IMR-90 (cell line): ENCODE measurements around the gene FAT1. TPM values are rescaled to one million over a fixed set of nuclear protein-coding genes. Genes with fewer than 3 reads are reported as not detected.

Experiments used
- ATAC-seq: fragments of 200-7000 bp; cut with Tn5 transposase; 2 replicates; pipeline ENCODE4 v1.9.1; 2020; ENCODE audit warnings: low read depth, mild to moderate bottlenecking, moderate library complexity
- BruUV-seq: library from RNA; stranded (reverse); fragments of 400-500 nt; replicated peaks from 2 replicates; lab custom pipeline; 2021; lab: Mats Ljungman, UMichigan
- CTCF ChIA-PET: fragments of 300-600 bp; formaldehyde crosslinking; extraction: SDS; loops from one replicate; lab custom pipeline; 2021; ENCODE audit warnings: antibody characterized with exemption; lab: Yijun Ruan, JAX
- POLR2A ChIA-PET: fragments of 300-600 bp; sonication (Branson Sonifier 250); formaldehyde crosslinking; loops from one replicate; lab custom pipeline; 2022; ENCODE audit warnings: antibody characterized with exemption; ENCODE audit not compliant: unreplicated experiment; lab: Charles Lee
- DNase-seq: peaks from one replicate; pipeline ENCODE4 v3.0.0; 2013
- H2AFZ ChIP-seq: replicated peaks from 2 replicates; pipeline ENCODE3; 2013; ENCODE audit warnings: low read length, mild to moderate bottlenecking; ENCODE audit not compliant: poor library complexity
- H2AK5ac ChIP-seq: 2 replicates; pipeline ENCODE4 v1.6.1; 2013; ENCODE audit warnings: low read depth, low read length, inconsistent platforms
- H2AK9ac ChIP-seq: replicated peaks from 2 replicates; pipeline ENCODE3; 2013; ENCODE audit warnings: mild to moderate bottlenecking, low read depth, low read length, moderate library complexity; ENCODE audit not compliant: poor library complexity
- H2BK120ac ChIP-seq: 2 replicates; pipeline ENCODE4 v1.6.1; 2013; ENCODE audit warnings: low read depth, low read length, inconsistent platforms
- H2BK15ac ChIP-seq: 3 replicates; pipeline ENCODE4 v1.6.1; 2013; ENCODE audit warnings: low read depth, low read length, inconsistent platforms
- H2BK20ac ChIP-seq: 2 replicates; pipeline ENCODE4 v1.6.1; 2013; ENCODE audit warnings: low read depth, mild to moderate bottlenecking, inconsistent platforms, low read length, moderate library complexity
- H2BK5ac ChIP-seq: 2 replicates; pipeline ENCODE4 v1.6.1; 2013; ENCODE audit warnings: mild to moderate bottlenecking, low read depth, low read length, inconsistent platforms; ENCODE audit not compliant: poor library complexity, severe bottlenecking
- H3K14ac ChIP-seq: replicated peaks from 2 replicates; pipeline ENCODE4 v1.6.1; 2013; ENCODE audit warnings: low read depth, low read length, inconsistent platforms
- H3K18ac ChIP-seq: 2 replicates; pipeline ENCODE4 v1.6.1; 2013; ENCODE audit warnings: low read depth, low read length, control low read depth
- H3K23ac ChIP-seq: 2 replicates; pipeline ENCODE4 v1.6.1; 2013; ENCODE audit warnings: low read depth, low read length, inconsistent platforms
- H3K27ac ChIP-seq: 2 replicates; pipeline ENCODE4 v1.5.1; 2013; ENCODE audit warnings: mild to moderate bottlenecking, control low read depth, low read length; ENCODE audit not compliant: insufficient read depth
- H3K27me3 ChIP-seq: 2 replicates; pipeline ENCODE4 v1.6.1; 2013; ENCODE audit warnings: low read length; ENCODE audit not compliant: control insufficient read depth, insufficient read depth
- H3K36me3 ChIP-seq: 2 replicates; pipeline ENCODE4 v1.6.1; 2013; ENCODE audit warnings: low read length, mixed read lengths; ENCODE audit not compliant: control insufficient read depth, insufficient read depth
- H3K4ac ChIP-seq: 2 replicates; pipeline ENCODE4 v1.6.1; 2013; ENCODE audit warnings: low read depth, low read length, inconsistent platforms
- H3K4me1 ChIP-seq: 2 replicates; pipeline ENCODE4 v1.6.1; 2013; ENCODE audit warnings: low read length, mixed read lengths; ENCODE audit not compliant: control insufficient read depth, insufficient read depth
- H3K4me2 ChIP-seq: 2 replicates; pipeline ENCODE4 v1.6.1; 2013; ENCODE audit warnings: low read depth, mild to moderate bottlenecking, control low read depth, low read length, moderate library complexity
- H3K4me3 ChIP-seq: 2 replicates; pipeline ENCODE4 v1.5.1; 2013; ENCODE audit warnings: low read depth, mild to moderate bottlenecking, control low read depth, low read length, moderate library complexity; ENCODE audit not compliant: insufficient read depth
- H3K56ac ChIP-seq: 2 replicates; pipeline ENCODE4 v1.6.1; 2013; ENCODE audit warnings: low read length, inconsistent platforms; ENCODE audit not compliant: insufficient read depth; ENCODE audit errors: extremely low read depth
- H3K79me1 ChIP-seq, 2 experiments: 2 replicates each; pipeline ENCODE4 v1.6.1; 2013; ENCODE audit warnings: low read length in 2 of 2, inconsistent platforms in 1 of 2, low read depth in 1 of 2
- H3K9ac ChIP-seq: 2 replicates; pipeline ENCODE4 v1.6.1; 2013; ENCODE audit warnings: low read depth, low read length, control low read depth
- H3K9me1 ChIP-seq: 2 replicates; pipeline ENCODE4 v1.6.1; 2013; ENCODE audit warnings: low read length, inconsistent platforms; ENCODE audit not compliant: insufficient read depth
- H3K9me3 ChIP-seq: 2 replicates; pipeline ENCODE4 v1.6.1; 2013; ENCODE audit warnings: low read length; ENCODE audit not compliant: control insufficient read depth, insufficient read depth
- H4K20me1 ChIP-seq: 2 replicates; pipeline ENCODE4 v1.6.1; 2013; ENCODE audit warnings: low read length, inconsistent platforms; ENCODE audit not compliant: insufficient read depth
- H4K5ac ChIP-seq: 2 replicates; pipeline ENCODE4 v1.6.1; 2013; ENCODE audit warnings: mild to moderate bottlenecking, low read depth, low read length, control low read depth
- H4K8ac ChIP-seq, 2 experiments: 2 replicates each; pipeline ENCODE4 v1.6.1; 2013; ENCODE audit warnings: low read depth in 2 of 2, low read length in 2 of 2, control low read depth in 1 of 2, inconsistent platforms in 1 of 2
- H4K91ac ChIP-seq: 2 replicates; pipeline ENCODE4 v1.6.1; 2013; ENCODE audit warnings: low read depth, low read length, inconsistent platforms; ENCODE audit not compliant: insufficient read depth
- BHLHE40 ChIP-seq: fragments of 150-350 bp; IDR thresholded peaks from 2 replicates; pipeline ENCODE4 v1.6.1; 2016; ENCODE audit warnings: mild to moderate bottlenecking, low read depth, low read length
- CEBPB ChIP-seq: IDR thresholded peaks from 2 replicates; pipeline ENCODE4 v1.6.1; 2012; ENCODE audit warnings: low read depth, low read length, improper control_type of control experiment
- CHD1 ChIP-seq: IDR thresholded peaks from 2 replicates; pipeline ENCODE4 v1.6.1; 2012; ENCODE audit warnings: low read depth, low read length, improper control_type of control experiment
- CTCF ChIP-seq: conservative IDR thresholded peaks from 2 replicates; pipeline ENCODE4 v1.5.1; 2012; ENCODE audit warnings: mild to moderate bottlenecking, low read depth, low read length, improper control_type of control experiment
- ELK1 ChIP-seq: fragments of 150-350 bp; IDR thresholded peaks from 2 replicates; pipeline ENCODE4 v1.6.1; 2016; ENCODE audit warnings: low read depth, mild to moderate bottlenecking, low read length, moderate library complexity, borderline replicate concordance
- FOS ChIP-seq: fragments of 150-350 bp; IDR thresholded peaks from 2 replicates; pipeline ENCODE4 v1.6.1; 2016; ENCODE audit warnings: low read depth, low read length
- MAFK ChIP-seq: IDR thresholded peaks from 2 replicates; pipeline ENCODE4 v1.6.1; 2012; ENCODE audit warnings: low read depth, low read length, improper control_type of control experiment
- MAZ ChIP-seq: IDR thresholded peaks from 2 replicates; pipeline ENCODE4 v1.6.1; 2012; ENCODE audit warnings: low read depth, mild to moderate bottlenecking, low read length, improper control_type of control experiment, moderate library complexity, borderline replicate concordance
- MXI1 ChIP-seq: IDR thresholded peaks from 2 replicates; pipeline ENCODE4 v1.6.1; 2012; ENCODE audit warnings: low read depth, mild to moderate bottlenecking, low read length, moderate library complexity, borderline replicate concordance
- NFE2L2 ChIP-seq: fragments of 150-350 bp; IDR thresholded peaks from 2 replicates; pipeline ENCODE4 v1.6.1; 2016; ENCODE audit warnings: low read depth, mild to moderate bottlenecking, low read length
- POLR2A ChIP-seq: IDR thresholded peaks from 2 replicates; pipeline ENCODE4 v1.6.1; 2012; ENCODE audit warnings: mild to moderate bottlenecking, low read depth, low read length
- RAD21 ChIP-seq: IDR thresholded peaks from 2 replicates; pipeline ENCODE4 v1.6.1; 2012; ENCODE audit warnings: low read length, improper control_type of control experiment
- RCOR1 ChIP-seq: IDR thresholded peaks from 2 replicates; pipeline ENCODE4 v1.6.1; 2012; ENCODE audit warnings: mild to moderate bottlenecking, low read length, improper control_type of control experiment; ENCODE audit not compliant: insufficient replicate concordance
- RFX5 ChIP-seq: IDR thresholded peaks from 2 replicates; pipeline ENCODE4 v1.8.0; 2012; ENCODE audit warnings: low read depth, mild to moderate bottlenecking, low read length, moderate library complexity
- SMC3 ChIP-seq: fragments of 150-350 bp; IDR thresholded peaks from 2 replicates; pipeline ENCODE4 v1.6.1; 2016; ENCODE audit warnings: low read depth, mild to moderate bottlenecking, antibody characterized with exemption, low read length, moderate library complexity
- USF2 ChIP-seq: fragments of 150-350 bp; IDR thresholded peaks from 2 replicates; pipeline ENCODE4 v1.6.1; 2017; ENCODE audit warnings: mild to moderate bottlenecking, antibody characterized with exemption, low read length, low read depth
- WGBS, 2 experiments: methylation state at CpG; one replicate each; pipeline versions ENCODE4 v1.1.5 to v1.1.7; 2013; ENCODE audit warnings: missing lambda C conversion rate in 2 of 2; ENCODE audit not compliant: insufficient read length in 1 of 2; ENCODE audit errors: extremely low coverage in 2 of 2; 5-methylcytosine and 5-hydroxymethylcytosine counted together
- dilution Hi-C: fragments of 300-500 bp; cut with HindIII; formaldehyde crosslinking; loops from one replicate; pipeline ENCODE4 v1.14.3; 2018; ENCODE audit warnings: low sequenced_read_pairs; ENCODE audit not compliant: unreplicated experiment
- in situ Hi-C: fragments of 300-500 bp; cut with MboI; formaldehyde crosslinking; loops from 3 replicates; pipeline ENCODE4 v1.14.3; 2019; ENCODE audit warnings: low sequenced_read_pairs, inconsistent platforms, mixed read lengths
- intact Hi-C: fragments of 100-400 bp; cut with micrococcal nuclease; formaldehyde crosslinking; loops from 2 replicates; pipeline ENCODE4 v1.10.0; 2022
- polyA plus RNA-seq, 3 experiments: library from polyadenylated mRNA; depleted of rRNA; stranded (reverse); fragments of >200 nt; gene quantifications; 2 replicates each; pipeline ENCODE4 v1.2.3, GENCODE V29; 2012; ENCODE audit warnings: low replicate concordance in 1 of 3
- total RNA-seq: library from RNA; depleted of rRNA; stranded (reverse); fragments of >200 nt; gene quantifications from 2 replicates; pipeline ENCODE4 v1.2.3, GENCODE V29; 2012

FAT1 gene
- total and polyA plus RNA-seq, 2 of the 4 experiments (the other 2 are of a cell fraction): 156 to 519 TPM

- H3K9me1 ChIP-seq: peaks cover 5% of the 10 kb centered on the region; the same call in 1 of the 2 replicates
- DNase-seq: peak; percentile 45
- H2BK15ac ChIP-seq: no peak overlapping the region
- H2AFZ ChIP-seq: no peak overlapping the region
- no peak overlapping the region for H3K4me2 ChIP-seq
- dilution Hi-C loops: no loop called here
- no peaks in the 10 kb centered on the region for H4K20me1 ChIP-seq
- no peak overlapping the region for H2AK9ac ChIP-seq
- no peaks in the 10 kb centered on the region for H3K36me3 ChIP-seq
- in situ Hi-C loops: no loop called here
- H3K79me1 ChIP-seq: no peaks in the 10 kb centered on the region
- no peak overlapping the region for H4K5ac ChIP-seq
- no peak overlapping the region for H3K56ac ChIP-seq
- peaks cover 3% of the 10 kb centered on the region; the same call in 1 of the 2 replicates for H3K4me1 ChIP-seq
- H3K4me3 ChIP-seq: no peak overlapping the region
- WGBS, 2 experiments: no CpG with 5 or more reads among the region's 3 CpGs
- no peak overlapping the region for H3K4ac ChIP-seq
- H2BK5ac ChIP-seq: no peak overlapping the region
- peak; percentile 69 for ATAC-seq
- H3K9ac ChIP-seq: no peak overlapping the region
- TF ChIP-seq CEBPB (no peak), CTCF (no peak), RFX5 (no peak), FOS (no peak), CHD1 (no peak), NFE2L2 (no peak), MAZ (no peak), ELK1 (no peak), MAFK (no peak), RAD21 (no peak), USF2 (no peak), SMC3 (no peak), MXI1 (no peak), RCOR1 (no peak), POLR2A (no peak), BHLHE40 (no peak)
- H3K27me3 ChIP-seq: peaks cover 16% of the 10 kb centered on the region
- no TSS peak for BruUV-seq
- intact Hi-C loops: no loop called here
- H3K18ac ChIP-seq: no peak overlapping the region
- H3K9me3 ChIP-seq: 0 out of 2 replicates have a peak, but pooled peaks cover 3% of the 10 kb centered on the region
- no peak overlapping the region for H3K14ac ChIP-seq
- H4K91ac ChIP-seq: no peak overlapping the region
- H2AK5ac ChIP-seq: no peak overlapping the region
- H2BK20ac ChIP-seq: no peak overlapping the region
- H4K8ac ChIP-seq: no peak overlapping the region
- CTCF ChIA-PET: no interaction called here
- no peak overlapping the region for H3K27ac ChIP-seq
- no peak overlapping the region for H3K23ac ChIP-seq
- POLR2A ChIA-PET: interaction anchor here (0.6 kb wide), 1 partner anchor 1024 kb away, joined by 12 read pairs; no protein-coding TSS in a partner anchor
- no peak overlapping the region for H2BK120ac ChIP-seq
Observed at GRCh38 chr4:186557486-186557885, 166.2 kb downstream of the FAT1 start.
